Trophoblast cell (in vitro differentiated cells and primary cell): ENCODE measurements around the gene TRIM9.

ENCODE experiments used
- DNase-seq, 2 donors: peaks; one replicate each; pipeline ENCODE4 v3.0.0-alpha.2; 2016
- H2AFZ ChIP-seq: 2 replicates; pipeline ENCODE4 v1.6.1; 2013; ENCODE audit warnings: low read length, moderate library complexity, mild to moderate bottlenecking; ENCODE audit not compliant: insufficient read depth, poor library complexity
- H2AK5ac ChIP-seq: 2 replicates; pipeline ENCODE4 v1.6.1; 2013; ENCODE audit warnings: mild to moderate bottlenecking, low read length
- H2BK120ac ChIP-seq: 2 replicates; pipeline ENCODE4 v1.6.1; 2013; ENCODE audit warnings: low read length, mild to moderate bottlenecking, moderate library complexity; ENCODE audit not compliant: insufficient read depth, poor library complexity
- H2BK12ac ChIP-seq: 2 replicates; pipeline ENCODE4 v1.6.1; 2013; ENCODE audit warnings: mild to moderate bottlenecking, low read length, moderate library complexity
- H2BK5ac ChIP-seq: 2 replicates; pipeline ENCODE4 v1.6.1; 2013; ENCODE audit warnings: low read length, low read depth, moderate library complexity, mild to moderate bottlenecking; ENCODE audit not compliant: poor library complexity
- H3K14ac ChIP-seq: 2 replicates; pipeline ENCODE4 v1.6.1; 2013; ENCODE audit warnings: mild to moderate bottlenecking, low read length
- H3K18ac ChIP-seq: 2 replicates; pipeline ENCODE4 v1.6.1; 2013; ENCODE audit warnings: mild to moderate bottlenecking, low read length
- H3K23ac ChIP-seq: 2 replicates; pipeline ENCODE4 v1.6.1; 2013; ENCODE audit warnings: low read length
- H3K27ac ChIP-seq: 2 replicates; pipeline ENCODE4 v1.5.1; 2013; ENCODE audit warnings: low read depth, mild to moderate bottlenecking, inconsistent platforms, low read length, moderate library complexity
- H3K27me3 ChIP-seq: 2 replicates; pipeline ENCODE4 v1.6.1; 2013; ENCODE audit warnings: inconsistent platforms, mild to moderate bottlenecking, low read length, moderate library complexity; ENCODE audit not compliant: insufficient read depth
- H3K36me3 ChIP-seq, 2 experiments: 1 replicate in 1 of 2; 2 replicates in 1 of 2; pipeline ENCODE4 v1.6.1; 2013; ENCODE audit warnings: low read length in 2 of 2, mild to moderate bottlenecking in 2 of 2, moderate library complexity in 1 of 2; ENCODE audit not compliant: insufficient read depth in 2 of 2, control insufficient read depth in 1 of 2
- H3K4ac ChIP-seq: 2 replicates; pipeline ENCODE4 v1.6.1; 2013; ENCODE audit warnings: low read depth, mild to moderate bottlenecking, low read length, moderate library complexity
- H3K4me1 ChIP-seq, 2 experiments: 1 replicate in 1 of 2; 2 replicates in 1 of 2; pipeline ENCODE4 v1.6.1; 2013; ENCODE audit warnings: low read length in 2 of 2, mild to moderate bottlenecking in 2 of 2, moderate library complexity in 1 of 2; ENCODE audit not compliant: insufficient read depth in 2 of 2, control insufficient read depth in 1 of 2
- H3K4me2 ChIP-seq: 2 replicates; pipeline ENCODE4 v1.6.1; 2013; ENCODE audit warnings: inconsistent platforms, mild to moderate bottlenecking, low read length, moderate library complexity
- H3K4me3 ChIP-seq: 2 replicates; pipeline ENCODE4 v1.5.1; 2013; ENCODE audit warnings: mild to moderate bottlenecking, low read depth, low read length, inconsistent platforms
- H3K79me1 ChIP-seq: one replicate; pipeline ENCODE4 v1.6.1; 2013; ENCODE audit warnings: low read length
- H3K79me2 ChIP-seq: 2 replicates; pipeline ENCODE4 v1.6.1; 2013; ENCODE audit warnings: low read length, mild to moderate bottlenecking; ENCODE audit not compliant: control insufficient read depth, insufficient read depth, poor library complexity
- H3K9ac ChIP-seq: 2 replicates; pipeline ENCODE4 v1.6.1; 2013; ENCODE audit warnings: mild to moderate bottlenecking, low read length
- H3K9me3 ChIP-seq: 2 replicates; pipeline ENCODE4 v1.6.1; 2013; ENCODE audit warnings: low read depth, mild to moderate bottlenecking, control low read depth, inconsistent platforms, low read length; ENCODE audit not compliant: insufficient read depth
- H4K12ac ChIP-seq: 2 replicates; pipeline ENCODE4 v1.6.1; 2013; ENCODE audit warnings: low read depth, mild to moderate bottlenecking, low read length, moderate library complexity
- H4K8ac ChIP-seq: 2 replicates; pipeline ENCODE4 v1.6.1; 2013; ENCODE audit warnings: low read depth, mild to moderate bottlenecking, low read length, moderate library complexity
- H4K91ac ChIP-seq: one replicate; pipeline ENCODE4 v1.6.1; 2013; ENCODE audit warnings: low read depth, mild to moderate bottlenecking, low read length, moderate library complexity
- WGBS: extraction: QIAGEN DNeasy Blood & Tissue Kit; methylation state at CpG from one replicate; pipeline ENCODE4 v1.1.7; 2013; ENCODE audit warnings: missing lambda C conversion rate; ENCODE audit not compliant: insufficient read length, insufficient coverage; ENCODE audit errors: extremely low coverage; 5-methylcytosine and 5-hydroxymethylcytosine counted together

Gene TRIM9

DNA sequence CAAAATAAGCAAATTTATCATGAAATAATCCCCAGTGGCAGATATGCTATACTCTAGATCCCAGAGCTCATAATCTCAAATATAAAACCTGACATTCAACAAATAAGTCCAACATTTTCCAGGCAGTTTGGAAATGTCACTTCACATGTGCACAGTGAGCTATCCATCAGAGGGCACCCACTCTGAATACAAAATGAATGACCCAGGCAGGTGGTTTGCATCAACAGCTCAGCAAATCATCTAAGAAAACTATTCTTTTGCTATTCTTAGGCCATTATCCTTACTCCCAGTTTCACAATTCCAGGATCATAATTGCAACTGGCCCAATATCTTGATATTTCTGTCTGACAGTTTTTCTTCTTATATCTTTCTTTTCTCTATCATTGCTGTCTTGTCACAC is 38.5 kb downstream of the TRIM9 start:
- Histone ChIP-seq H3K36me3 (no peaks in the 10 kb centered on the region), H3K23ac (no peak overlapping the region), H3K4me2 (no peak overlapping the region), H3K18ac (no peak overlapping the region), H4K12ac (no peak overlapping the region), H3K27ac (no peak overlapping the region), H3K9me3 (peaks cover 2% of the 10 kb centered on the region), H3K14ac (no peak overlapping the region), H3K4me3 (no peak overlapping the region), H2BK120ac (no peak overlapping the region), H3K4me1 (no peaks in the 10 kb centered on the region), H3K79me2 (no peaks in the 10 kb centered on the region), H4K8ac (no peak overlapping the region), H4K91ac (no peak overlapping the region), H2AFZ (no peak overlapping the region), H3K4ac (no peak overlapping the region), H2BK12ac (no peak overlapping the region), H3K27me3 (no peaks in the 10 kb centered on the region), H2BK5ac (no peak overlapping the region), H3K9ac (no peak overlapping the region), H3K79me1 (no peaks in the 10 kb centered on the region), H2AK5ac (no peak overlapping the region)
- DNase-seq = no peak

DNA sequence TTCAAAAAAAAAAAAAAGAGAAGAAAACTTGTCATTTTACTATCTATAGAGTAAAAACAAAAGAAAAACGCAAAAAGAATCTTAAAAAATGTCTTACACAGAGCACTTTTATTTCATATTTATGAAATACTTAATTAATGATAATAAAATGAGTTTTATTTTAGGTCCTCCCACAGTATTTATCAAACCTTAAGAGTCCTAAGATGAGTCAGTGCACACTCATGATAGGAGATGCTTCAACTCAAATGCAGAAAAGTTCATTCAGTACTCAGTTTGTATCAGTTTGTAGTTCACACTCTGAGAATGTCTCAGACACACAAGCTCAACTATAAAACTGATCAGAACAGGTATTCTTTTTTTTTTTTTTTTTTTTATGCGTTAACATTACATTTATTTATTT is 41.7 kb downstream of the TRIM9 start:
- H3K14ac ChIP-seq = no peak overlapping the region
- WGBS = no CpG with 5 or more reads among the region's 2 CpGs
- H3K4ac ChIP-seq = no peak overlapping the region
- H2BK5ac ChIP-seq = no peak overlapping the region
- no peak overlapping the region for H4K8ac ChIP-seq
- H3K18ac ChIP-seq = no peak overlapping the region
- no peak overlapping the region for H3K23ac ChIP-seq
- DNase-seq = no peak
- H3K79me2 ChIP-seq = no peaks in the 10 kb centered on the region
- H2BK120ac ChIP-seq = no peak overlapping the region
- no peaks in the 10 kb centered on the region for H3K36me3 ChIP-seq
- H2AFZ ChIP-seq = no peak overlapping the region
- no peak overlapping the region for H3K4me2 ChIP-seq
- H3K79me1 ChIP-seq = no peaks in the 10 kb centered on the region
- no peak overlapping the region for H2AK5ac ChIP-seq
- no peak overlapping the region for H4K12ac ChIP-seq
- H3K27me3 ChIP-seq = no peaks in the 10 kb centered on the region
- H3K9ac ChIP-seq = no peak overlapping the region
- H3K4me3 ChIP-seq = no peak overlapping the region
- H3K9me3 ChIP-seq = no peaks in the 10 kb centered on the region
- no peak overlapping the region for H2BK12ac ChIP-seq
- no peak overlapping the region for H4K91ac ChIP-seq
- no peak overlapping the region for H3K27ac ChIP-seq
- no peaks in the 10 kb centered on the region for H3K4me1 ChIP-seq

- Histone ChIP-seq H2BK12ac (no peak overlapping the region), H3K9ac (no peak overlapping the region), H2BK120ac (no peak overlapping the region), H3K79me2 (no peaks in the 10 kb centered on the region), H3K23ac (no peak overlapping the region), H3K27ac (no peak overlapping the region), H4K91ac (no peak overlapping the region), H3K27me3 (no peaks in the 10 kb centered on the region), H2AFZ (no peak overlapping the region), H4K12ac (no peak overlapping the region), H3K18ac (no peak overlapping the region), H3K79me1 (no peaks in the 10 kb centered on the region), H2BK5ac (no peak overlapping the region), H3K4me2 (no peak overlapping the region), H3K4me1 (no peaks in the 10 kb centered on the region), H3K36me3 (no peaks in the 10 kb centered on the region), H3K4ac (no peak overlapping the region), H3K9me3 (no peaks in the 10 kb centered on the region), H3K14ac (no peak overlapping the region), H3K4me3 (no peak overlapping the region), H4K8ac (no peak overlapping the region), H2AK5ac (no peak overlapping the region)
- no peak for DNase-seq
- WGBS = no CpG with 5 or more reads among the region's 3 CpGs
These were observed 49.9 kb downstream of the TRIM9 start for GRCh38 chr14:51044961-51045360.

GRCh38 chr14:51041883-51042282 is 53.0 kb downstream of the TRIM9 start:
- no peaks in the 10 kb centered on the region for H3K79me2 ChIP-seq
- H2AK5ac ChIP-seq = no peak overlapping the region
- H3K14ac ChIP-seq = no peak overlapping the region
- H3K27me3 ChIP-seq = no peaks in the 10 kb centered on the region
- no peak overlapping the region for H3K23ac ChIP-seq
- no peak overlapping the region for H2BK120ac ChIP-seq
- no peak for DNase-seq
- WGBS = no CpG with 5 or more reads among the region's 5 CpGs
- no peak overlapping the region for H3K4me2 ChIP-seq
- no peak overlapping the region for H3K27ac ChIP-seq
- H3K9me3 ChIP-seq = no peaks in the 10 kb centered on the region
- H3K9ac ChIP-seq = no peak overlapping the region
- no peak overlapping the region for H4K91ac ChIP-seq
- H3K36me3 ChIP-seq = no peaks in the 10 kb centered on the region
- no peak overlapping the region for H4K12ac ChIP-seq
- H2BK5ac ChIP-seq = no peak overlapping the region
- no peak overlapping the region for H3K4ac ChIP-seq
- no peak overlapping the region for H3K18ac ChIP-seq
- H2BK12ac ChIP-seq = no peak overlapping the region
- no peak overlapping the region for H4K8ac ChIP-seq
- no peak overlapping the region for H3K4me3 ChIP-seq
- H3K4me1 ChIP-seq = no peaks in the 10 kb centered on the region
- no peak overlapping the region for H2AFZ ChIP-seq
- H3K79me1 ChIP-seq = no peaks in the 10 kb centered on the region
